Activated T-helper 1 cell treated with anti-CD3 and anti-CD28 coated beads, Interleukin-12 subunit alpha, Interleukin-12 subunit beta, Interleukin-2, Interleukin-4 antibody, amounts not matched to agents 30 ng/mL and 10 ng/mL and 1 ng/mL, durations not matched to agents 14 hours and 24 hours and 36 hours (primary cell): ENCODE results near the gene ROR1. TPM values are rescaled to one million over a fixed set of nuclear protein-coding genes. Genes with fewer than 3 reads are reported as not detected.

ENCODE experiments used
- DNase-seq: peaks from one replicate; pipeline ENCODE4 v3.0.0; 2021; ENCODE audit warnings: low spot score
- H3K27ac Mint-ChIP-seq: one replicate; pipeline ENCODE4 v1.8.0; 2021; ENCODE audit warnings: mild to moderate bottlenecking, mixed read lengths
- H3K27me3 Mint-ChIP-seq: one replicate; pipeline ENCODE4 v1.8.0; 2022; ENCODE audit warnings: mild to moderate bottlenecking, moderate library complexity, mixed read lengths; ENCODE audit not compliant: insufficient read depth
- H3K36me3 Mint-ChIP-seq: one replicate; pipeline ENCODE4 v1.8.0; 2021; ENCODE audit warnings: low read depth, mixed read lengths
- H3K4me1 Mint-ChIP-seq: one replicate; pipeline ENCODE4 v1.8.0; 2021; ENCODE audit warnings: low read depth, mixed read lengths
- H3K4me3 Mint-ChIP-seq: one replicate; pipeline ENCODE4 v1.8.0; 2021; ENCODE audit warnings: mild to moderate bottlenecking, moderate library complexity, mixed read lengths
- H3K9me3 Mint-ChIP-seq: one replicate; pipeline ENCODE4 v1.8.0; 2021; ENCODE audit warnings: mixed read lengths
- intact Hi-C: fragments of 100-400 bp; cut with micrococcal nuclease; formaldehyde crosslinking; loops from one replicate; pipeline ENCODE4 v1.15.1; 2024
- total RNA-seq: library from RNA; stranded (reverse); gene quantifications from 2 replicates; pipeline ENCODE4 v1.2.3, GENCODE V29; 2022

Gene ROR1
- total RNA-seq, 1 donor from 2014 or later, result not detected

DNA sequence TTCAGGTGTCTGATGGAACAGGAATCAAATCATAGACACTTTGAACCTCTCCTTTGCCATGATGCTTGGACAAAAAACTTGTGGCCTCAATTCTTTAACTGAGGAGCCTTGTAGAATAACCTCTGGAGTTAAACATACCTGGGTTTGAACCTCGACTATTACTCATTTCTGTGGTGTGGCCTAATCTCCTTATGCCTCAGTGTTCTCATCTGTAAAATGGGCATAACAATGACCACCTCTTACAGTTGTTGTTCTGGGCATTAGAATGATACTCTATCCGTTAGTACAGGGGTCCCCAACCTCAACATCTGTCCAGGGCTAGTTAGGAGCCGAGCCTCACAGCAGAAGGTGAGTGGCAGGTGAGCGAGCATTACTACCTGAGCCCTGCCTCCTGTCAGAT lies 137.2 kb downstream of the ROR1 start:
- no peak overlapping the region for H3K4me3 Mint-ChIP-seq
- DNase-seq, result no peak
- intact Hi-C loops, result no loop called here

DNA sequence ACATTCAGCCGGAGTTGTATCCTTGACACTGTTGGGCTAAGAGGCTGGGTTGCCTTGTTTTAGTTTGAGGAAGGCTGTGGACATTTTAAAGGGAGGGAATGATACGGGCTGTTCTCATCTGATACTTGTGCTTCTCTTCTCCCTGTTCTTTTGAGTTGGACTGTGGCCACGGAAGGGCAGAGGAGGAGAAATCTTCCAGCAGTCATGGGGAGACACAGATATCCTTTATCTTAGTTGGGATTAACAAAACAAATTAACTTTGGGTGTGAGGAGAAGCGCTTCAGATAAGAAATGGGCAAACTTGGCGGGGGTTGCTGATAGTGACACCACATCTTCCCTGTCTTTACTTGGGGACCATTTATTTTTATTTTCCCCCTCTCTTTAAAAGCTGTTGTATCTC lies 138.8 kb downstream of the ROR1 start:
- H3K4me3 Mint-ChIP-seq, result no peak overlapping the region
- H3K36me3 Mint-ChIP-seq, result no peaks in the 10 kb centered on the region
- intact Hi-C loops, result no loop called here
- no peak for DNase-seq
- H3K4me1 Mint-ChIP-seq, result no peaks in the 10 kb centered on the region
- peaks cover 6% of the 10 kb centered on the region for H3K27me3 Mint-ChIP-seq
- H3K27ac Mint-ChIP-seq, result no peak overlapping the region
- no peaks in the 10 kb centered on the region for H3K9me3 Mint-ChIP-seq

More for the DNA sequence above, 137.2 kb downstream of the ROR1 start:
- no peak overlapping the region for H3K27ac Mint-ChIP-seq
- no peaks in the 10 kb centered on the region for H3K4me1 Mint-ChIP-seq
- H3K9me3 Mint-ChIP-seq, result no peaks in the 10 kb centered on the region
- H3K36me3 Mint-ChIP-seq, result no peaks in the 10 kb centered on the region
- H3K27me3 Mint-ChIP-seq, result peaks cover 6% of the 10 kb centered on the region

DNA sequence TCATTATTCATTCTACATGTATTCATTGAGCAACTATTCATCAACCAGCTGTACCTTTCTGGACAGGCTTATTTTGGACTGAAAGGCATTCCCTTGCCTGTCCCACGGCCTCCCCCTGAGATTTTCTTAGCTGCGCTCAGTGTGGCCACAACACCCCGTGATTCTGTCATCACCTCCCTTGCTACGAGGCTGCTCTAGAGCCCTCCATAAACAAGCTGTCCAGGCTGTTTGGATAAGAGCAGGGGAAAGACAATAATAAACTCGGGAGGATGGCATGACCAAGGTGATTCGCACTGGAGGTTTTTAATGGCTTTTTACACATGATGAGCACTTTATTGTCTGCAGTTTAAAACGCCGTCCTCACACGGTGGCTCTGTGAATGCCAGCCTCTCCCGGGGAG lies 139.7 kb downstream of the ROR1 start:
- intact Hi-C loops, result no loop called here
- Mint-ChIP-seq H3K36me3 (no peaks in the 10 kb centered on the region), H3K27me3 (peaks cover 3% of the 10 kb centered on the region), H3K9me3 (no peaks in the 10 kb centered on the region), H3K4me3 (no peak overlapping the region), H3K27ac (no peak overlapping the region), H3K4me1 (no peaks in the 10 kb centered on the region)
- no peak for DNase-seq

DNA sequence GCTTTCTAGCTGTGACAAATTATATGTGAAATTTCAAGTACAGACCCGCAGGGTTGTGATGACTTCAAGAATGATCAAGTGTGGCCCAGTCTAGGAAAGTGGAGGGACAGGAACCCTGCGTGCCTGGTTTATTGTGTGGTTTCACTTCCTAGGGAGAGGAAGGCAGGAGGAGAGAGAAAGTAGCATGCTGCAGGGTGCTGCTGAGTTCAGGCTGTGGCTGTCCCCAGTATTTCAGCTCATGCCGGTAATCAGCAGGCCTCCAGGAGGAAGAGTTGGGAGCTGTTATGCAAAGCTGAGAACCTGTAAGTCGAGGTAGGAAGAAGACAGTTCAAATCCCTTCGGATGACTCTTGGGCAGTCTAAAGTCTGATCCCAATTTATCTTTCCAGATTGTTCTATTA lies 140.4 kb downstream of the ROR1 start:
- Mint-ChIP-seq H3K9me3 (no peaks in the 10 kb centered on the region), H3K4me3 (no peak overlapping the region), H3K27ac (no peak overlapping the region), H3K36me3 (no peaks in the 10 kb centered on the region), H3K4me1 (no peaks in the 10 kb centered on the region), H3K27me3 (peaks cover 3% of the 10 kb centered on the region)
- DNase-seq, result no peak
- intact Hi-C loops, result no loop called here

DNA sequence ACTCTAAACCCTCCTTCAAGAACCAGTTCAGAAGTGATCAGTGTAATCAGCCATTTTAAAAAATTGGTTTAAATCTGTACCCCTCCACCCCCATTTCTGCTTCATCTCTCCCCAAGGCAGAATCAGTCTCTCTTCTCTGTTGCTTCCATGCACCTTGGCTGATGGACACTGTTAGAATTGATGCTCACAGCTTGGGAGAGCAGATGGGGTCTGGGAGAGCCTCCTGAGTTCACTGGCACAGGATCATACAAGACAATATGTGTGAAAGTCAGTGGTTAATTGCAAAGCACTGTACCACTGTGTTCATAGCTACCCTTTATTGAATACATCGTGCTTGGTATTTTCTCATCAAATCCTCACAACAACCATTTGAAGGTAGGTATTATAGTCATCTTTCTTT lies 140.9 kb downstream of the ROR1 start:
- DNase-seq, result no peak
- H3K4me3 Mint-ChIP-seq, result no peak overlapping the region
- no peaks in the 10 kb centered on the region for H3K36me3 Mint-ChIP-seq
- no peak overlapping the region for H3K27ac Mint-ChIP-seq
- H3K4me1 Mint-ChIP-seq, result no peaks in the 10 kb centered on the region
- intact Hi-C loops, result loop anchor here (5.0 kb wide), 1 partner anchor 222 kb away; no protein-coding TSS in a partner anchor
- no peaks in the 10 kb centered on the region for H3K9me3 Mint-ChIP-seq
- H3K27me3 Mint-ChIP-seq, result peaks cover 3% of the 10 kb centered on the region

DNA sequence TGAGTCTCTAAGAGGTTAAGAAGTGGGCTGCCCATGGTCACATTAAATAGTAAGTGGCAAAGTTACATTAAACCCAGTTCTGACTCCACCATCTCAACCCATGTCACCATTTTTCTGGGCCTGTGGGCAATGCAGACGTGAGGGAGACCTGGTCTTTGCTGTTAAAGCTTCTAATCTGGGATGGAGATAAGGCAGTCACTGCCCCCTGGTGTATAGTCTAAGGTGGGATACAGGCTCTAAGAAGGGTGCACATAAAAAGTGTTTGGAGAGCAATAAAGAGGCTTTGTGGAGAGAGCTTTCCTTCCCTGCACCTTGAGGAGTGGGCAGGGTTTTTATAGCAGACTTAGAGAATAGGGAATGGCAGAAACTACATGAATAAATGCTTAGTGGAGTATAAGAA lies 141.3 kb downstream of the ROR1 start:
- Mint-ChIP-seq H3K27me3 (peaks cover 3% of the 10 kb centered on the region), H3K4me1 (no peaks in the 10 kb centered on the region), H3K27ac (no peak overlapping the region), H3K4me3 (no peak overlapping the region), H3K9me3 (no peaks in the 10 kb centered on the region), H3K36me3 (no peaks in the 10 kb centered on the region)
- intact Hi-C loops, result loop anchor here (5.0 kb wide), 1 partner anchor 223 kb away; no protein-coding TSS in a partner anchor
- no peak for DNase-seq

DNA sequence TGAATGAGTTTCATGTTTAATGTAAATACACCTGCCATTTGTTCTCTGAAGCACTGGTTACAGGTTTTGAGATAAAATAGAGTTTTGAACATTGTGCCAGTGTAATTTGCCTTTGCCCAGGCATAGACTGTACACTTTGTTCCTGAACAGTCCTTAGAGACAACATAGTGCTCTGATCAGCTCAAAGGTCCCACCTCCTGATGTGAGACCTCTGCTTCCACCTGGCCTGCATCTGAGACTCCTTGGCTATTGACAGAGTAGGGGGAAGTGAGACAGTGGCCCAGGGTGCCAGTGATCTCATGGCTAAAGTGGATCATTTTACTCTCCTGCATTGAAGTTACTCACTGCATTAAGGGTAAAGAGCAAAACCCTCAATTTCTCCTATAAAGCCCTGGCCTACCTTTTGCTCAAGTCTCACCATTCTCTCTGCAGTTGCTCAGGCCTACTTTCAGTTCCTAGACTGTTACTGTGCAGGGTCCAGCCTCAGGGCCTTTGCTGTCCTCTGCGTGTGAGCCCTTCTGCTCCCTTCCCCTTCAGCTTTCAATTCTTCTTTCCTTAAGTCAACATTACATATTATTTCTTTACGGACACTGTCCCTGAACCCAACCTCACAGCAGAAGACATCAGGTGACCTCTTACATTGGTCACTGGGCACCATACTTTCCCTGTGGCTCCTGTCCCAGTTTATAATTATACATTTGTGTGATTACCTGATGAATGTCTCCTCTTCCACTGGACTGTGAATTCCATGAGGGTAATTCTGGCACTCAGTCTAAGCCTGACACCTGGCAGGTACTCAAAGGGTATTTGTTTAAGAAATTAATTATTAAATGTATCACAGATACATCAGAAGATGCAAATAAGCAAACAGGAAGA lies 142.9 kb downstream of the ROR1 start:
- H3K27ac Mint-ChIP-seq, result no peak overlapping the region
- H3K4me3 Mint-ChIP-seq, result no peak overlapping the region
- intact Hi-C loops, result loop anchor here (5.0 kb wide), 1 partner anchor 224 kb away; no protein-coding TSS in a partner anchor
- H3K36me3 Mint-ChIP-seq, result no peaks in the 10 kb centered on the region
- H3K9me3 Mint-ChIP-seq, result no peaks in the 10 kb centered on the region
- H3K27me3 Mint-ChIP-seq, result no peaks in the 10 kb centered on the region
- no peaks in the 10 kb centered on the region for H3K4me1 Mint-ChIP-seq
- DNase-seq, result no peak

DNA sequence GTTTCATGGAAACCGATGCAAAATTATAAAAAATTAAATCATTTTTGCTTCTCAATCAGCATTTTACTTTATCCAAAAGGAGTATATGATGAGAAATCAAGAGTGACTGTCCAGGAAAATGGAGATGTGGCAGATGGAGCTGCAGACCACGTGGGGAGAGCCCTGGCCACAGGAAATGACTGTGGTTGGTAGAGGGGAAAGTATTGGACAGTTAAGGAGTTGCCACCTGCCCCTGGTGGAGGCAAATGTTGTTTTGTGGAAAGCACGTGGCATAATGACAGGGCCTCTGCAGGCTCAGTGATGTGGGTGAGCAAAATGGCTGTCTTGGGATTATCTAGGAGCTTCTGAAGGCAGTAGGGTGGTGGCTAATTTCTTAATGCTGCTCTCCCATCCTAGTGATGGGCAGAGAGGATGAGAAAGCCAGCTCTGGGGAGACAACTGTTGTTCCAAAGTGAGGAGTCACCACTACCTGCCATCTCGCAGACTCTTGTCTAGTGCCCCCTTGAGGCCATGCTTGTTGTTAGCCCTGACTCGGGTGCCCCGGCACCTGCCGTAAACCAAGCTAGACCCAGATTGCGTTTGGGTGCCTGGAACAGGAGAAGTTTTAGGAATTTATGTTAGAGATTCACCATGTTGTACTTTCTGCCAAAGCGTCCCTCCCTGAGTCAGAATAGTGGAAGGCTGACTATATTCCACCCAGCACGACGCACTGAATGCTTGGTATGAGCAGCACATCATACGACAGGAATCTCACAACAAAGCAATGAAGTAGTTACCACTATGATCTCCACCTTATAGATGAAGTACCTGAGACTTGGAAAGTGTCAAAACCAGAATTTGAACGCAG lies 144.0 kb downstream of the ROR1 start:
- no peaks in the 10 kb centered on the region for H3K36me3 Mint-ChIP-seq
- H3K4me3 Mint-ChIP-seq, result no peak overlapping the region
- peaks cover 3% of the 10 kb centered on the region for H3K27me3 Mint-ChIP-seq
- no peak overlapping the region for H3K27ac Mint-ChIP-seq
- no peaks in the 10 kb centered on the region for H3K9me3 Mint-ChIP-seq
- DNase-seq, result no peak
- no peaks in the 10 kb centered on the region for H3K4me1 Mint-ChIP-seq
- intact Hi-C loops, result loop anchor here (1.0 to 5.0 kb wide), 2 partner anchors 225 to 301 kb away; no protein-coding TSS in a partner anchor

DNA sequence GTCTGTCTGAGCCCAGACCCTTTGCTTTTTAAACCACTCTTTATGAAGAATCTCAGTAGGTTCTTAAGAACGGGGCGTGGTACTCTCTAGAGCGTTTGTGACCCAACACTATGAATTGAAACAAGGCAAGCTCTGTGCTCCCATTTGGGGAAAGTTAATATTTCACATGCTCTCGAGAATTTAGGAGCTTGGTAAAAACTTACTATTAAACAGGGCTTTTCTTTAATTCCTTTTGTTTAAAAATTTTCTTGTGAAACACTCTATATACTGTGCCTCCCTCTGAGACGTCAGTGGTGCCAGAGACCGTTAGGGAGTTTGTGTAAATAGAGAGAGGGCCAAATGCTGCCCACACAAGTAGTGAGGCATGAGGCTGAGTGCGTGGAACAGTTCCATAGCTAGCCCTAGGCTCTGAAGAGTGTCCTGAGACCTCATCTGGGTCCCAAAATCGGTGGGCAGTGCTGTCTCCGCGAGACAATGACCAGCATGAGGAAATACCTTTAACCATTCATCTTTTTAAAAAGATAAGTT lies 144.7 kb downstream of the ROR1 start:
- Mint-ChIP-seq H3K27ac (no peak overlapping the region), H3K4me1 (no peaks in the 10 kb centered on the region), H3K27me3 (peaks cover 3% of the 10 kb centered on the region), H3K9me3 (no peaks in the 10 kb centered on the region), H3K36me3 (no peaks in the 10 kb centered on the region), H3K4me3 (no peak overlapping the region)
- DNase-seq, result no peak
- intact Hi-C loops, result loop anchor here (1.0 to 5.0 kb wide), 2 partner anchors 226 to 302 kb away; no protein-coding TSS in a partner anchor

DNA sequence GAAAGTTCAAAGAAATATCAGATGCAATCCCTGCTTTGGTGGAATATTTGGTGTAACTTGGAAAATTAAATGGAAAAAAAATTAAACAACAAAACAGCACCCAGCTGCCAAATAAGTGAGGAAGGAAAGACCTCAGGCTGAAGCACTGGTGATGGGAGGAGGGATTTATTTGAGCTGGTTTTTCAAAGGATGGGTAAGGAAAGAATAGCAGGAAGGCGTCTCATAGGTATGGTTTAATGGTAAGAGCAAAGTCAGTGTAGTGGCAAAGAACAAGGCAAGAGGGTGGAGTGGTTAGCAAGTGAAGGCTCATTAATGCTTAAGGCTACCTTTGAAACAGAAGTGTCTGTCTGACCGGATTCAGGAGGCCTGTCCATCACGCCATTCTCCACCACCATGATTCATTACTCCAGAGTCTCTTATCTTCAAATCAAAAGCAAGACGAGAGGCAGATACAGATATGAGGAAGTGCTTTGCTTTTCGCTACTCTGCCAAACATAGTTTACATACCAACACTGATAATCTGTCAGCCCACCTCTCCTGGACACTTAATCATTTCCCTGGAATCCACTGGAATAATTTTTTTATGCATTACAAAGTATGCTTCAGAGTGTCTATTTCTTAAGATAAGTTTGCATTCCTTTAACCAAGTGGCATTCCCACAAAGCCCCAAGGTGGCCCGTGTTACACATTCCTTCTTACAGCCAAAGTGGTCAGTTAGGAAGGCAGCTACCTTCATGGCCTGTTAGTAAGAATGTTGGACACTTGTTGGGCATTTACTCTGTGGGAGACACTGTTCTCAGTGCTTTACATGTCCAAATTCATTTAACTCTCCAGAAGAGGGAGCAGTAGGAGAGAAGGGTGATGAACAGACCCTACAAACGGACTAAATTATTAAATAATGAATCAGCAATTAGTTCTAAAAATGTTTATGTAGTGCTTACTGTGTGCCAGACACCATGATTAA lies 146.6 kb downstream of the ROR1 start:
- H3K4me3 Mint-ChIP-seq, result no peak overlapping the region
- intact Hi-C loops, result no loop called here
- no peaks in the 10 kb centered on the region for H3K4me1 Mint-ChIP-seq
- H3K36me3 Mint-ChIP-seq, result no peaks in the 10 kb centered on the region
- H3K9me3 Mint-ChIP-seq, result no peaks in the 10 kb centered on the region
- H3K27me3 Mint-ChIP-seq, result peaks cover 3% of the 10 kb centered on the region
- no peak overlapping the region for H3K27ac Mint-ChIP-seq
- no peak for DNase-seq

DNA sequence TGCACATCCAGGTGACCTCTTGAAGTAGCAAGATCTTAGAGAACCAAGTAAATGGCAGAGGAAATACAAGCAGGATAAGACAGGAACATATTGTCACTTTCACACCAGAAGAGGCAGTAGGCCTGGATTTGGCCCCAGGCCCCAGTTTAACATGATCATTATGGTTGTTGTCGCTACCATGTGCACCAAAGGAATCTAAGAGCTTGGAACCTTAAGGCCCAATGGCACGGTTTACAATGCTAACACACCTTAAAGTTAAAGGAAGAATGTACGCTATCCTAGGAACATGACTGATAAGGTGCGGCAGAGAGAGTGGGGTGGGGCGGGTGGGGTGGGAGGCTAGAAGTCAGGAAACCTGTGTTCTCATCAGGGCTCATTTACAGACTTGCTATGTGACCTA lies 147.5 kb downstream of the ROR1 start:
- no peak for DNase-seq
- Mint-ChIP-seq H3K27me3 (peaks cover 3% of the 10 kb centered on the region), H3K4me3 (no peak overlapping the region), H3K4me1 (no peaks in the 10 kb centered on the region), H3K36me3 (no peaks in the 10 kb centered on the region), H3K9me3 (no peaks in the 10 kb centered on the region), H3K27ac (no peak overlapping the region)
- intact Hi-C loops, result no loop called here

DNA sequence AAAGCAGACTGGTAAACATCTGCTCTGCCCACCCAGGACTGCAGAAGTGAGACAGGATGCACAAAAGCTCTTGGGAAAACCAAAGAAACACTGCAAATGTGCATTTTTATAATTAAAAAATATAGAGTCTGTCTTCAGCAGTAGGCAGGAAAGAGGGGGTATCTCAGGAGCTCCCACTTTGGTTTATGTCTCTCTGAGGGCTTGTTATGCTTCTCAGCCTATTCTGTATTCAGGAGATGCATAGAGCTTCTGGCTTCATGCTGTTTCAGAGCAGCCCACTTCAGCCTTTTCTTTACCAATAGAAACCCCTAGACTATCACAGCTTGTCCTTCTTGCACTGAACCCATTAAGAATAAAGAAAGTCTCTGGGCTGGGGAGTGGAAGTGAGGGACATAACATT lies 148.0 kb downstream of the ROR1 start:
- DNase-seq, result no peak

More for the DNA sequence above, 148.0 kb downstream of the ROR1 start:
- Mint-ChIP-seq H3K36me3 (no peaks in the 10 kb centered on the region), H3K9me3 (no peaks in the 10 kb centered on the region), H3K27me3 (peaks cover 3% of the 10 kb centered on the region), H3K4me1 (no peaks in the 10 kb centered on the region), H3K4me3 (no peak overlapping the region), H3K27ac (no peak overlapping the region)
- intact Hi-C loops, result no loop called here
